ENCODE measurements around the gene DDA1. TPM values are rescaled to one million over a fixed set of nuclear protein-coding genes. Genes with fewer than 3 reads are reported as not detected.

DDA1 gene
- total RNA-seq, 1 donor from 2014 or later, result 41.4 TPM

DNA sequence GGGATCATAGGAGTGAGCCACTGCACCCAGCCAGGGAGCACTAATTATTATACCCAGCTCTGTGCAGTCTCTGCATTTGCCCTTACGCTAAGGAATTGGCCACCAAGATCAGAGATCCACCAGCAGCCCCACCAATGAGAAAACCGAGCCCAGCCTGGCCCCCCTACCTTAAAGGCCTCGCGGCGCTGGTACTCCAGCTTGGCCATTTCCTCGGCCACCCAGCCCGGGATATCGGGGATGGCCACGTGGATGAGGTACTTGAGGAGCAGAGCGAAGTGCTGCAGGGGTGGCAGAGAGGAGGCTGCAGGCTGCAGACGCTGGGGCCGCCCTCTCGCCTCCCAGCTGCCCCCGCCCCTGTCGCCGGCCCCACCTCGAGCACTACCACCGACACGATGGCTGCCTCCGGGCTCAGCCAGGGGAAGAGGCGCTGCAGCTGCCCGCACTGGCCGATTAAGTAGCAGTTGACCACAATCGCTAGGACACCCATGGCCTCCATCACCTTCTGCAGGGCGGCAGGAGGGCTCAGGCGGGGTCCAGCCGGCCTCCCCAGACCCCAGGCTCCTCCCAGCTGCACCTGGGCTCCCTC, 17.8 kb downstream of the DDA1 start:
- peaks cover 14% of the 10 kb centered on the region for H3K36me3 Mint-ChIP-seq (ENCODE audit: insufficient read depth)
- H3K27me3 Mint-ChIP-seq, result peaks cover 15% of the 10 kb centered on the region
- no peak overlapping the region for H3K27ac Mint-ChIP-seq

DNA sequence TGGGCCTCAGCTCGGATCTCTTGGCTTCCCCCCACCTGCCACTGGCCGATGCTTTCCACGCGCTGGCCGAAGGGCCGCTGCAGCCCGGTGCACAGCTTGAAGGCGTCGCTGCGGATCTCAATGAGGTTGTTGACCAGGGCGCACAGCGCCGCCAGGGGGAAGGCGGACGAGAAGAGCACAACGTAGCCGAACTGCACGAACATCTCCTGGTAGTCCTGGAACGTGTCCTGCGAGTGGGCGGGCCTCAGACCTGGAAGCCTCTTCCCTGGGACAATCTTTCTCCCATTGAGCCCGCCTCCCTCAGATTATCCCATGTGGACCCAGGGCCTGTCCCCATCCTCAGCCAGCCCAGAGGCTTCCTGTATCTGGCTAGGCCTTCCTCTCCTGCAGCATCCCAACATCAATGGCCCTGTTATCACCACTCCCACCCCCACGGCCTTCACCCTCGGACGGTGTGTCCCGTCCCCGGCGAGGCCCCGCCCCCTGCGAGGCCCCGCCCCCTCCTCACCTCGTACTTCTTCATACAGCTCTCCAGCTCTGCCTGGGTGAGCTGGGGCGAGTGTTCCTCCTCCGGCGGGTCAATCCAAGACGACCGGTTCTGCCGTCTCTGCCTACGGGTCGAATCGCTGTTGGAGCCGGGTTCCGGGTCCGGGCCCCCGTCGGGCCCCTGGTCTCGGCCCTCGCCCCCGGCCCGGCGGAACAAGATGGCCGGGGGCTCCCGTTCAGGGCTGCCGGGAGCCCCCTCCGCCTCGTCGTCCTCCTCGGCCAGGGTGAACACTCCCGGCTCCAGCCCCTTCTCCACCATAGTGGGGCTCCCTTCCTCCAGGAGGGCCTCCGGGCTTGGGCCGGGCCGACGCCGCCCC, 18.5 kb downstream of the DDA1 start:
- peak; percentile 58 for DNase-seq (ENCODE audit: low spot score, unreplicated experiment)
- H3K27me3 Mint-ChIP-seq, result peaks cover 15% of the 10 kb centered on the region
- peaks cover 4% of the 10 kb centered on the region for H3K4me1 Mint-ChIP-seq (ENCODE audit: low read depth)
- H3K4me3 Mint-ChIP-seq (ENCODE audit: low read depth), result peak overlapping the region; percentile 73
- TF ChIP-seq, protein P1, sequence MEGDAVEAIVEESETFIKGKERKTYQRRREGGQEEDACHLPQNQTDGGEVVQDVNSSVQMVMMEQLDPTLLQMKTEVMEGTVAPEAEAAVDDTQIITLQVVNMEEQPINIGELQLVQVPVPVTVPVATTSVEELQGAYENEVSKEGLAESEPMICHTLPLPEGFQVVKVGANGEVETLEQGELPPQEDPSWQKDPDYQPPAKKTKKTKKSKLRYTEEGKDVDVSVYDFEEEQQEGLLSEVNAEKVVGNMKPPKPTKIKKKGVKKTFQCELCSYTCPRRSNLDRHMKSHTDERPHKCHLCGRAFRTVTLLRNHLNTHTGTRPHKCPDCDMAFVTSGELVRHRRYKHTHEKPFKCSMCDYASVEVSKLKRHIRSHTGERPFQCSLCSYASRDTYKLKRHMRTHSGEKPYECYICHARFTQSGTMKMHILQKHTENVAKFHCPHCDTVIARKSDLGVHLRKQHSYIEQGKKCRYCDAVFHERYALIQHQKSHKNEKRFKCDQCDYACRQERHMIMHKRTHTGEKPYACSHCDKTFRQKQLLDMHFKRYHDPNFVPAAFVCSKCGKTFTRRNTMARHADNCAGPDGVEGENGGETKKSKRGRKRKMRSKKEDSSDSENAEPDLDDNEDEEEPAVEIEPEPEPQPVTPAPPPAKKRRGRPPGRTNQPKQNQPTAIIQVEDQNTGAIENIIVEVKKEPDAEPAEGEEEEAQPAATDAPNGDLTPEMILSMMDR (IDR thresholded peaks at IDR 0.05; ENCODE audit: unreplicated experiment), result peak; percentile 67
- H3K9me3 Mint-ChIP-seq (ENCODE audit: low read depth), result no peaks in the 10 kb centered on the region
- peak overlapping the region; percentile 92 for H3K27ac Mint-ChIP-seq
- H3K36me3 Mint-ChIP-seq (ENCODE audit: insufficient read depth), result peaks cover 13% of the 10 kb centered on the region

More for the DNA sequence above, 17.8 kb downstream of the DDA1 start:
- H3K4me3 Mint-ChIP-seq (ENCODE audit: low read depth), result no peak overlapping the region
- TF ChIP-seq, protein P1 (IDR thresholded peaks at IDR 0.05; ENCODE audit: unreplicated experiment), result no peak
- no peak for DNase-seq (ENCODE audit: low spot score, unreplicated experiment)
- peaks cover 4% of the 10 kb centered on the region for H3K4me1 Mint-ChIP-seq (ENCODE audit: low read depth)
- H3K9me3 Mint-ChIP-seq (ENCODE audit: low read depth), result no peaks in the 10 kb centered on the region

DNA sequence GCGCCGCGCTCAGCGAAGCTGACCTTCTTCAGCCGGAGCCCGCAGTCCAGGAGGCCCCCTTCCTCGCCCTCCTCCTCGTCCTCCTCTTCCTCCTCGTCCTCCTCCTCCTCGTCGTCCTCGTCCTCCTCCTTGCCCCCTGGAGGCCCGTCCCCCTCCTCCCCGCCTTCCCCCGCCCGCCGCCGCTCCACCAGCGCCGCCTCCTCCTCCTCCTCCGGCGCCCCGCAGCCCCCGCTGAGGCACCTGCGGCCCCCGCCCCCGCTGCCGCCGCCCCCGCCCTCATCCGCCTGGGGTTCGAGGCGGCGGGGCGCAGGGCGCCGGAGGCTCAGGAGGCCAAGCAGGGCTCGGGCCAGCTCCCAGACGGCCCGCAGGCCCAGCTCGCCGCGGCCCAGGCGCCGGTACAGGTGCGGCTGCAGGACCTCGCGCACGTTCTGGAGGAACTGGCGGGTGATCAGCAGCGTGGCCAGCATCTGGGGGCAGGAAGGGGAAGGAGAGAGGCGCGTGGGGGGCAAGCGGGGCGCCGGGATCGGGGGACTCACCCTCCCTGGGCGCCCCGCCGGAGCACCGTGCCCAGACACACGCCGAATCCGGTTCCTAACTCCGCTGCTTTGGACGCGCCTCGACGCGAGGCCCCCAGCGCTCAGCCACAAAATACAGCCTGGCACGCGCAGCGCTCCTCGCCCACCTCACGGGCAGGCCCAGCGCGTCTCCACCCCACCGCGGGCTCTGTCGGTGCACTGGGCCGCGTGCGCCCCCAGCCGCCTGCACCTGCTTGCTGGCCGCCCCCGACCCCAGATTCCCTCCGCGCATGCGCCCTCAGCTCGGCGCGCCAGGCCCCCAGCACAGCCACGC, 19.4 kb downstream of the DDA1 start:
- Mint-ChIP-seq H3K4me3 (ENCODE audit: low read depth) (peak overlapping the region; percentile 59), H3K36me3 (ENCODE audit: insufficient read depth) (peaks cover 15% of the 10 kb centered on the region), H3K27me3 (peaks cover 15% of the 10 kb centered on the region), H3K27ac (no peak overlapping the region), H3K4me1 (ENCODE audit: low read depth) (peaks cover 4% of the 10 kb centered on the region), H3K9me3 (ENCODE audit: low read depth) (no peaks in the 10 kb centered on the region)
- TF ChIP-seq, protein P1 (IDR thresholded peaks at IDR 0.05; ENCODE audit: unreplicated experiment), result no peak
- no peak for DNase-seq (ENCODE audit: low spot score, unreplicated experiment)

DNA sequence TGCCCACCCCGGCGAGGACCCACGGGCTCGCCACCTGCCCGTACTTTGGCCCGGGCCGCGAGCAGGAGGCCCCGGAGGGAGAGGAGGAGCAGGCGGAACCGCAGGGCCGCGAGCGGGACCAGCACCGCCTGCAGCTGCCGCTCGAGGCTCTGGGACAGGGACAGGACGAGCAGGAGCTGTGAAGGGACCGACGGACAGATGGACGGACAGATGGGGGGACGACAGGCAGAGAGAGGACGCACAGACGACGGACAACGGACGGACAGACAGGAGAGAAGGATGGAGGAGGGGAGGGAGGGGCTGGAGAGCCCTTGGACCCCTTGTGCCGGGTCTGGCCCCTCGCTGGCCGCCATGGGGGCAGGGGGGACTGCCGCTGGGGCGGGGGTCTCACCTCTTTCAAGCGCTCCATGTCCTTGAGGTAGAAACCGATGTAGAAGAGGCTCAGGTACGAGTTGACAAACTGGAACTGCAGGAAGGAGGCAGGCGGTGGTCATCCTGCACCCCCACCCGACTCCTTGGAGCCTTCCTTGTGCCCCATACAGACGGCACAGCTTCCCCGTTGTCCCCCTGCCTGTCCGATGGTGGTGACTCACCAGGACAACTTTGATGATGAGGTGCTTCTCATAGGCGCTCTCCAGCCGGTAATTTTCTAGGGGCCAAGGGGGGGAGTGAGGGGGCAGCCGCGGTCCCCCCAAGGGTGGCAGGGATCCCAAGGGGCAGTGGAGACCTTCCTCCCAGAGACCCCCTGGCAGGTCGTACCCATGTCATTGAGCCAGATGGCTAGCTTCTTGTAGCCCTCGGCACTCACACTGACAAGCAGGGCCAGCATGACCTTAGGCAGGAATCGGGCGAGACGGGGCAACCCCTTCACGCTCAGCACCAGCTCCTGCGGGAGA, 20.3 kb downstream of the DDA1 start:
- TF ChIP-seq, protein P1 (IDR thresholded peaks at IDR 0.05; ENCODE audit: unreplicated experiment), result no peak
- H3K4me1 Mint-ChIP-seq (ENCODE audit: low read depth), result peaks cover 6% of the 10 kb centered on the region
- H3K9me3 Mint-ChIP-seq (ENCODE audit: low read depth), result no peaks in the 10 kb centered on the region
- peaks cover 17% of the 10 kb centered on the region for H3K36me3 Mint-ChIP-seq (ENCODE audit: insufficient read depth)
- no peak overlapping the region for H3K4me3 Mint-ChIP-seq (ENCODE audit: low read depth)
- no peak for DNase-seq (ENCODE audit: low spot score, unreplicated experiment)
- no peak overlapping the region for H3K27ac Mint-ChIP-seq
- peaks cover 15% of the 10 kb centered on the region for H3K27me3 Mint-ChIP-seq
